Glutamatergic neuron (in vitro differentiated cells): ENCODE measurements around the gene ASB13. TPM values are rescaled to one million over a fixed set of nuclear protein-coding genes. Genes with fewer than 3 reads are reported as not detected.

Experiments used
- DNase-seq: peaks from one replicate; pipeline ENCODE4 v3.0.0; 2022
- H3K27ac Mint-ChIP-seq: one replicate; pipeline ENCODE4 v1.8.0; 2020; ENCODE audit warnings: mild to moderate bottlenecking, mixed read lengths, inconsistent platforms; ENCODE audit not compliant: unreplicated experiment
- H3K27me3 Mint-ChIP-seq: one replicate; pipeline ENCODE4 v1.8.0; 2020; ENCODE audit warnings: mild to moderate bottlenecking, moderate library complexity, mixed read lengths, inconsistent platforms; ENCODE audit not compliant: unreplicated experiment
- H3K36me3 Mint-ChIP-seq: one replicate; pipeline ENCODE4 v1.8.0; 2020; ENCODE audit warnings: mild to moderate bottlenecking, mixed read lengths, inconsistent platforms; ENCODE audit not compliant: unreplicated experiment
- H3K4me1 Mint-ChIP-seq: one replicate; pipeline ENCODE4 v1.8.0; 2020; ENCODE audit warnings: mild to moderate bottlenecking, low read depth, mixed read lengths, inconsistent platforms; ENCODE audit not compliant: unreplicated experiment
- H3K4me3 Mint-ChIP-seq: one replicate; pipeline ENCODE4 v1.8.0; 2020; ENCODE audit warnings: mild to moderate bottlenecking, mixed read lengths, inconsistent platforms; ENCODE audit not compliant: unreplicated experiment
- H3K9me3 Mint-ChIP-seq: one replicate; pipeline ENCODE4 v1.8.0; 2020; ENCODE audit warnings: mild to moderate bottlenecking, moderate library complexity, mixed read lengths, inconsistent platforms; ENCODE audit not compliant: unreplicated experiment
- total RNA-seq: library from RNA; stranded (reverse); fragmentation: NEBNext Ultra II Directional; extraction: Animal tissue kit (Norgen Biotek cat#: 25700); gene quantifications from one replicate; pipeline ENCODE4 v1.2.1, GENCODE V29; 2021; ENCODE audit not compliant: unreplicated experiment
- TF ChIP-seq, protein P1 (sequence below): fragments of 200-600 bp; sonication (generic); IDR thresholded peaks from one replicate; pipeline ENCODE4 v1.5.0; 2021; ENCODE audit not compliant: partially characterized antibody, unreplicated experiment

The ASB13 gene
- total RNA-seq, 1 donor from 2014 or later: 13.9 TPM

DNA sequence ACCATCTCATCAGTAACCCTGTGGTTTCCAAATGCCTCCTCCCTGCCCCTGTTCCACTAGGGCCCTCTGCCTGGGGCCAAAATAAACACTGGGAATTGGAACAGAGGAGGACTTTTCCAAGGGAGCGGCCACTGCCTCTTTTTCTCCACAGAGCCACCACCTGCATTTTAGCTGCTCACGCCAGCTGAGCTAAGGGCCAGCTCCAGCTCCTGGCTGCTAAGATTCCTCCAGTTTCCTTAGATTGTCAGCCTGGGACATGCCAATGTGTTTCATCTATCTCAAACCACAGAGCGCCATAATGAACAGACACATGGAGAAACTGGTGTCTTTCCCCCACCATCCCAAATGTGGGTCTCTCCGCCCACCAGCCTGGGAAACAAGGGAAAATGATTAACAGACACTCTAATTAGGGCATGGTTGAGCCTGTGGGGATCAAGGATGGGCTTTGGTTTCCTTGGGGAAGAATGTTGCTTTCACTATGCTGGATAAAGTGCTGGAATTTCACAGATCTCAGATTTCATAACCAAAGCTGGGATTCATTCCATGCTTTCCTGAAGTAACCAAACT lies 52.2 kb downstream of the ASB13 start:
- Mint-ChIP-seq H3K4me3 (no peak overlapping the region), H3K9me3 (peaks cover 6% of the 10 kb centered on the region), H3K4me1 (peaks cover 14% of the 10 kb centered on the region), H3K27me3 (no peaks in the 10 kb centered on the region), H3K36me3 (peaks cover 4% of the 10 kb centered on the region), H3K27ac (no peak overlapping the region)
- TF ChIP-seq, protein P1, sequence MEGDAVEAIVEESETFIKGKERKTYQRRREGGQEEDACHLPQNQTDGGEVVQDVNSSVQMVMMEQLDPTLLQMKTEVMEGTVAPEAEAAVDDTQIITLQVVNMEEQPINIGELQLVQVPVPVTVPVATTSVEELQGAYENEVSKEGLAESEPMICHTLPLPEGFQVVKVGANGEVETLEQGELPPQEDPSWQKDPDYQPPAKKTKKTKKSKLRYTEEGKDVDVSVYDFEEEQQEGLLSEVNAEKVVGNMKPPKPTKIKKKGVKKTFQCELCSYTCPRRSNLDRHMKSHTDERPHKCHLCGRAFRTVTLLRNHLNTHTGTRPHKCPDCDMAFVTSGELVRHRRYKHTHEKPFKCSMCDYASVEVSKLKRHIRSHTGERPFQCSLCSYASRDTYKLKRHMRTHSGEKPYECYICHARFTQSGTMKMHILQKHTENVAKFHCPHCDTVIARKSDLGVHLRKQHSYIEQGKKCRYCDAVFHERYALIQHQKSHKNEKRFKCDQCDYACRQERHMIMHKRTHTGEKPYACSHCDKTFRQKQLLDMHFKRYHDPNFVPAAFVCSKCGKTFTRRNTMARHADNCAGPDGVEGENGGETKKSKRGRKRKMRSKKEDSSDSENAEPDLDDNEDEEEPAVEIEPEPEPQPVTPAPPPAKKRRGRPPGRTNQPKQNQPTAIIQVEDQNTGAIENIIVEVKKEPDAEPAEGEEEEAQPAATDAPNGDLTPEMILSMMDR: no peak
- DNase-seq: no peak

DNA sequence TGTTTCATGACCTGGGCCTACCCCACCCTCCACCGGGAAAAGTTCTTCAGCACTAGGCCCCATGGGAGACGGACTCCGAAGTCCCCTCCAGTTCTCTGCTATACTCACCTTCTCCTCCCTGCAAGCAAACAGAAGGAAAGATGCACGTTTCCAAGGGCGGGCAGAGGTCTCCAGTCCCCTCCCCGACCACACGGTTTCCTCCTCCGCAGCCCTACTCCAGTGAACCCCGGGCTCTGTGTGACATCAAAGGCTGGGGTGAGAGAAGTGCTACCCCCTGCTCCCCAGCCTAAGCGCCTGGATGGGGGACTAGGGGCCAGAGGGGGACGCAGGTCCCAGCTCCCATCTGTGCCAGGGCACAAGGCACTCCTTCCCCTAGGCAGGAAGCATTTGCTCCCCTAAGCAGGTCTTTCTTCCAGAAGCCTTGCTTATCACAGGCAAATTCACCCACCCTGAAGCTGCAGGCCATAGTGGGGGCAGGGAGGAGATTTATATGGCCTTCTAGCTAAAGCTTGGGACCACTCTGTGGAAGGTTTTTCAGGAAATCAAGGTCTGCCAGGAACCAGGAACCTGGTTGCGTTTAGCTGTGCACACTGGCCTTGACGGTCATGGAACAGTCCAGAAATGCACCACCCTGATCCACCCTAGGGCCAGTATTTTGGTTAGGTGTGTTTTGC lies 52.8 kb downstream of the ASB13 start:
- TF ChIP-seq, protein P1: no peak
- peaks cover 6% of the 10 kb centered on the region for H3K9me3 Mint-ChIP-seq
- H3K4me1 Mint-ChIP-seq: peaks cover 9% of the 10 kb centered on the region
- H3K36me3 Mint-ChIP-seq: peaks cover 5% of the 10 kb centered on the region
- DNase-seq: no peak
- H3K27ac Mint-ChIP-seq: no peak overlapping the region
- no peaks in the 10 kb centered on the region for H3K27me3 Mint-ChIP-seq
- no peak overlapping the region for H3K4me3 Mint-ChIP-seq

GRCh38 chr10:5611899-5612680 lies 54.3 kb downstream of the ASB13 start:
- peaks cover 6% of the 10 kb centered on the region for H3K9me3 Mint-ChIP-seq
- DNase-seq: no peak
- no peak overlapping the region for H3K4me3 Mint-ChIP-seq
- H3K27ac Mint-ChIP-seq: no peak overlapping the region
- TF ChIP-seq, protein P1: no peak
- no peaks in the 10 kb centered on the region for H3K27me3 Mint-ChIP-seq
- H3K4me1 Mint-ChIP-seq: peaks cover 5% of the 10 kb centered on the region
- peaks cover 5% of the 10 kb centered on the region for H3K36me3 Mint-ChIP-seq

DNA sequence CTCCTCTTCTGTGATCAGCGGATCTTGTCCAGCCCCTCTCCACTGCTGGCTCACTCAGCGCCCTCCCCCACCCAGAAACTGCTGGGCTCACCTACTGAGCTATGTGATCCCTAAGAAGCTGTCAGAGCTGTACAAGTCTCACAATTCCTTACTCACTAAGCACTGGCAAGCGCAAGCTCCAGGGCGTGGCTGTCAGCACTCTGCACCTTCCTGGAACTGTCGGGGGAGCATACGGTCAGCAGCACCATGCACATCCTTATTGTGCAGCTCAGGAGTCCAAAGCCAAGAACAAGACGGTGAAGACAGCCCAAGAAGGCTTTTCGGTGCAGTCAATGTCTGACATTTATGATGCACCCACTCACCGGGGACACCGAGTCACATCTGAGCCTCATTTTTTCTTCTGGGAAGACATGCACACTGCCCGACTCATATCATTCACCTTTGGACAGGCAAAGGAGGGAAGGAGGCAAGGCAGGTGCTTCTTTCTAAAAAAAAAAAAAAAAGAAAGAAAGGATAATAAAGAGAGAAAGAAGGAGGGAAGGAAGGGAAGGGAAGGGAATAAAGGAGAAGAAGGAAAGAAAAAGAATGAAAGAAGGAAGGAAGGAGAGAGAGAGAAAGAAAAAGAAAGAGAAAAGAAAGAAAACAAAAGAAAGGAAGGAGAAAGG lies 56.3 kb downstream of the ASB13 start:
- Mint-ChIP-seq H3K27me3 (no peaks in the 10 kb centered on the region), H3K4me1 (peaks cover 2% of the 10 kb centered on the region)
- TF ChIP-seq, protein P1: no peak

More for the DNA sequence above, 56.3 kb downstream of the ASB13 start:
- no peak for DNase-seq
- H3K4me3 Mint-ChIP-seq: no peak overlapping the region
- H3K9me3 Mint-ChIP-seq: peaks cover 6% of the 10 kb centered on the region
- H3K27ac Mint-ChIP-seq: no peak overlapping the region
- peaks cover 5% of the 10 kb centered on the region for H3K36me3 Mint-ChIP-seq
